AG09309 (cell line): ENCODE results near the gene PYCR2.

ENCODE experiments used
- DNase-seq: peaks from one replicate; pipeline ENCODE4 v3.0.0-alpha.2; 2010; ENCODE audit warnings: low read depth
- H3K4me3 ChIP-seq: 2 replicates; pipeline ENCODE4 v1.5.1; 2011; ENCODE audit warnings: mild to moderate bottlenecking, low read depth, low read length, moderate library complexity; ENCODE audit not compliant: control insufficient read depth
- TF ChIP-seq, protein P1 (sequence below): IDR thresholded peaks from 2 replicates; pipeline ENCODE4 v1.5.1; 2011; ENCODE audit warnings: mild to moderate bottlenecking, low read depth, low read length, inconsistent platforms; ENCODE audit not compliant: insufficient read depth, control insufficient read depth; ENCODE audit errors: missing control alignments

The PYCR2 gene

DNA sequence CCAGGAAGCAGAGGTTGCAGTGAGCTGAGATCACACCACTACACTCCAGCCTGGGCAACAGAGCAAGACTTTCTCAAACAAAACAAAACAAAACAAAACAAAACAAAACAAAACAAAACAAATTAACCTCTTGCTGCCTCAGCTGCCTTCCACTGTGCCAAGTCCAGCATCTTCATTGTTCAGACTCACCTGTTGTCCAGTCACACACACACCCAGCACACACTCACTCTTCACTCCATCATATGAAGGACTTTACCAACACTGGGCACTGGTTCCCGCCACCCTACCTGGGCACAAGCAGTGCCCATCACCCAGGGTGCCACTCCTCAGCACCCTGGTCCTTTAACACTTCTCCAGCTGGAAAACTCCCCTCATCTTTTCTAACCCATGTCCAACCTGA is 14.6 kb downstream of the PYCR2 start:
- DNase-seq: no peak
- TF ChIP-seq, protein P1, sequence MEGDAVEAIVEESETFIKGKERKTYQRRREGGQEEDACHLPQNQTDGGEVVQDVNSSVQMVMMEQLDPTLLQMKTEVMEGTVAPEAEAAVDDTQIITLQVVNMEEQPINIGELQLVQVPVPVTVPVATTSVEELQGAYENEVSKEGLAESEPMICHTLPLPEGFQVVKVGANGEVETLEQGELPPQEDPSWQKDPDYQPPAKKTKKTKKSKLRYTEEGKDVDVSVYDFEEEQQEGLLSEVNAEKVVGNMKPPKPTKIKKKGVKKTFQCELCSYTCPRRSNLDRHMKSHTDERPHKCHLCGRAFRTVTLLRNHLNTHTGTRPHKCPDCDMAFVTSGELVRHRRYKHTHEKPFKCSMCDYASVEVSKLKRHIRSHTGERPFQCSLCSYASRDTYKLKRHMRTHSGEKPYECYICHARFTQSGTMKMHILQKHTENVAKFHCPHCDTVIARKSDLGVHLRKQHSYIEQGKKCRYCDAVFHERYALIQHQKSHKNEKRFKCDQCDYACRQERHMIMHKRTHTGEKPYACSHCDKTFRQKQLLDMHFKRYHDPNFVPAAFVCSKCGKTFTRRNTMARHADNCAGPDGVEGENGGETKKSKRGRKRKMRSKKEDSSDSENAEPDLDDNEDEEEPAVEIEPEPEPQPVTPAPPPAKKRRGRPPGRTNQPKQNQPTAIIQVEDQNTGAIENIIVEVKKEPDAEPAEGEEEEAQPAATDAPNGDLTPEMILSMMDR: no peak
- no peak overlapping the region for H3K4me3 ChIP-seq

DNA sequence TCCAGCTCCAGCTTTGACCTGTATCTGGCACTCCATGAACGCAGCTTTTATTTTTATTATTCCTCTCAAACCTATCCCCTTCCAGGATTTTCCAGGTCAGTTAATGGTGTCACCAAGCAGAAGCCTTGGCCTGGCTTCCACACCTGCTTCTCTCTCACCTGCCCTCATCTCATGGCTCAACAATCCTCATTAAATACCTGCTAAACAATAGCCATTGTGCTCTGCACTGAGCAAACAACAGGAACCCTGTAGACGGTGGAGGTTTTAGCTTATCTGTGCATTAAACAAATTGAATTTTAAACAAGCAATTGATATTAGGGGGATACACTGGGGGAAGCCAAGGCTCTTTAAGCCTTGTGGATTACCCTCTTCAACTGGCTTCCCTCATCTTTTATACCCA is 15.3 kb downstream of the PYCR2 start:
- no peak overlapping the region for H3K4me3 ChIP-seq
- DNase-seq: no peak
- TF ChIP-seq, protein P1: no peak

DNA sequence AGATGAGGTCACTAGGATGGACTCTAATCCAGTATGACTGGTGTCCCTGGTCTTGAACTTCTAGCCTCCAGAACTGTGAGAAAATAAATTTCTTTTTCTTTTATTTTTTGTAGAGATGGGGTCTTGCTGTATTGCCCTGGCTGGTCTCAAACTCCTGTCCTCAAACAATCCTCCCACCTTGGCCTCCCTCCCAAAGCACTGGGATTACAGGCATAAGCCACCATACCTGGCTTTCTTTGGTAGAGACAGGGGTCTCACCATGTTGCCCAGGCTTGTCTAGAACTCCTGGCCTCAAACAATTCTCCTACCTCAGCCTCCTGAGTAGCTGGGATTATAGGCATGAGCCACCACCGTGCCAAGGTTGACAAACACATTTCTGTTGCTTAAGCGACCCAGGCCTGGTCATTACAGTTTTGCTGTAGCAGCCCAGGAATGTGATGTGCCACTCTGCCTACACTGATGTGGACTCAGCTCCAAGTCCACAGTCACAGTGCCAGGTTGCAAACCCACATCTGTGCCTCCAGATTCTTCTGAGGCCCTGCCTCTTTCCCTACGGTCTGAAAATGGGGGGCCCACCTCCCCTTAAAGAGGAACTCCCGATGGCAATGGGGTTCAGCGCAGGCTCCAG is 15.9 kb downstream of the PYCR2 start:
- no peak for DNase-seq
- TF ChIP-seq, protein P1: no peak
- H3K4me3 ChIP-seq: no peak overlapping the region

DNA sequence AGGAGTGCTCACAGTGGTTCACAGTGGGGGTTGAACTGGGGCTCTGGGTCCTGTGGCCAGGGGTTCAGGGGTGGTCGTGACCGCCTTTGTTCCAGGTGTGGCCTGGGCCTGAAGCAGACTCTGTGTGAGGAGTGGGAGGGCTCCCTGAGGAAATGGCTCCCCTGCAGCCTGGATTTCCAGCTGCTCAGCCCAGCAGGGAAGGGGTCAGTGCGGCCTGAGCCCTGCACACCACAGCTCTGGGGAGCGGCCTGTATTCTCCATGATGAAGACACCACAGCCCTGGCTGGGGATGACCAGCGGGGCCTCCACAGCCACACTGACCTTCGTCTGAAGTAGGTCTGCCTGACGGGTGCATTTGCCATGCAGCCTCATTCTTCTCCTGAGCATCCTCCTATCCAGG is 16.7 kb downstream of the PYCR2 start:
- TF ChIP-seq, protein P1: no peak
- no peak overlapping the region for H3K4me3 ChIP-seq
- DNase-seq: no peak

DNA sequence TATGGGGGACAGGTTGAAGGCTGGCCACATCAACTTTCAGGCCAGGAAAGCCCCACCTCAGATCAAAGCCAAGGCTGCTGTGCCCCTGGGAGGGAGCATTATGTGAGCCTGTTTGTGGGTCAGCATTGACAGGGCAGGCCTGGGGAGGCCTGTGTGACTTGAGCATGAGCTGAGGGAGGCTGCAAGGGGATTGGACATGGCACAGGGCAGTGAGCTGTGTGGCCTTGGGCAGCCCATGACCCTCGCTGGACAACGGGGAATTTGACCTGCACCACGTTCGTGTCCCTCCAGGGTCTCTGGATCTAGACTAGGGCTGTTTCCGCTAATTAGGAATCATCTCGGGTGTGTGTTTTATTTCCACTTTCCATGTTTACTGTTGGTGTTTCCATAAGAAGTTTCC is 17.6 kb downstream of the PYCR2 start:
- H3K4me3 ChIP-seq: no peak overlapping the region
- no peak for DNase-seq
- TF ChIP-seq, protein P1: no peak

DNA sequence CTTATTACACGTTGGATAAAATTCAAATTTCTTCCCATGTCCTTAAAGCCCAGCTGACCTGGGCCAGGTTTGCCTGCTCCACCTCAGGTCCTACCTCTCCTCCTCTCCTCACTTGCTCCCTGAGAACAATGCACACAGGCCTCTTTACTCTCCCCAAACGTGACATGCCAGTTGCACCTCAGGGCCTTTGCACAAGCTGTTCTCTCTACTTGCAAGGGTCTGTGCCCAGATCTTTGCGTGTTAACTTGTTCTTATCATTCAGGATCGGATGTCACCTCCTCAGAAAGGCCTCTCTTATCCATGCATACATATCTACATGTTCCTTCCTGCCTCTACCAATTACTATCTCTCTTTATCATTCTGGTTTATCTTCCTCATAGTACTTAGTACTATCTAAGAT is 20.4 kb downstream of the PYCR2 start:
- TF ChIP-seq, protein P1: no peak
- no peak for DNase-seq
- no peak overlapping the region for H3K4me3 ChIP-seq
